HepG2 (cell line): ENCODE results near the gene QSER1. TPM values are rescaled to one million over a fixed set of nuclear protein-coding genes. Genes with fewer than 3 reads are reported as not detected.

Source experiments
- ATAC-seq: fragments of 200-7000 bp; cut with Tn5 transposase; 3 replicates; pipeline ENCODE4 v1.9.1; 2020; ENCODE audit warnings: mild to moderate bottlenecking, moderate library complexity
- BruUV-seq: library from RNA; stranded (reverse); fragments of 400-500 nt; replicated peaks from 2 replicates; lab custom pipeline; 2021; lab: Mats Ljungman, UMichigan
- CTCF ChIA-PET: fragments of 300-600 bp; formaldehyde crosslinking; extraction: SDS; loops from one replicate; lab custom pipeline; 2021; ENCODE audit warnings: low total read pairs, inconsistent platforms, low intra/inter-chr PET ratio; lab: Yijun Ruan, JAX
- POLR2A ChIA-PET: fragments of 350-600 bp; sonication (Branson Sonifier 250); formaldehyde crosslinking; loops from one replicate; lab custom pipeline; 2020; ENCODE audit warnings: antibody characterized with exemption, inconsistent platforms; lab: Yijun Ruan, JAX
- DNase-seq: peaks from one replicate; pipeline ENCODE4 v3.0.0-alpha.2; 2015; ENCODE audit warnings: low spot score
- FAIRE-seq: peaks from 3 replicates; lab custom pipeline; 2011; peaks lifted over from hg19 to GRCh38; lab: Jason Lieb, UNC
- H2AFZ ChIP-seq: one replicate; pipeline ENCODE4 v1.6.1; 2011; ENCODE audit warnings: low read length, inconsistent platforms
- H3K27ac ChIP-seq: fragments of 300-600 bp; 3 replicates; pipeline ENCODE4 v1.8.0; 2011; ENCODE audit warnings: mixed run types, mild to moderate bottlenecking, mixed read lengths, low read length, inconsistent platforms; ENCODE audit not compliant: insufficient read depth; ENCODE audit errors: extremely low read length
- H3K27me3 ChIP-seq, 2 experiments: fragments of 200-600 bp in 1 of 2; 2 replicates in 1 of 2; 3 replicates in 1 of 2; pipeline versions ENCODE4 v1.6.0 to v1.8.0; 2011; ENCODE audit warnings: low read length in 2 of 2, mild to moderate bottlenecking in 2 of 2, moderate library complexity in 2 of 2, inconsistent platforms in 1 of 2; ENCODE audit not compliant: insufficient read depth in 2 of 2, control insufficient read depth in 1 of 2
- H3K36me3 ChIP-seq, 2 experiments: fragments of 200-600 bp in 1 of 2; replicated peaks in 1 of 2; 2 replicates in 1 of 2; 3 replicates in 1 of 2; pipeline versions ENCODE4 v1.5.1 to v1.8.0; 2011; ENCODE audit warnings: low read length in 2 of 2, inconsistent platforms in 1 of 2; ENCODE audit not compliant: insufficient read depth in 2 of 2, control insufficient read depth in 1 of 2
- H3K4me1 ChIP-seq: 2 replicates; pipeline ENCODE4 v1.5.1; 2012; ENCODE audit warnings: low read length, inconsistent platforms; ENCODE audit not compliant: insufficient read depth
- H3K4me2 ChIP-seq: 2 replicates; pipeline ENCODE4 v1.6.0; 2011; ENCODE audit warnings: low read depth, low read length, inconsistent platforms
- H3K4me3 ChIP-seq, 3 experiments: fragments of 200-600 bp in 1 of 3; sonication (generic), shearing (Covaris generic) in 1 of 3; replicated peaks in 1 of 3; 2 replicates each; pipeline ENCODE4 v1.5.1; 2011 to 2016; ENCODE audit warnings: low read length in 3 of 3, inconsistent platforms in 2 of 3, low read depth in 2 of 3, mild to moderate bottlenecking in 2 of 3, control low read depth in 1 of 3, mixed read lengths in 1 of 3; ENCODE audit not compliant: insufficient read depth in 1 of 3
- H3K79me2 ChIP-seq: one replicate; pipeline ENCODE4 v1.6.1; 2011; ENCODE audit warnings: low read length, inconsistent platforms; ENCODE audit not compliant: insufficient read depth
- H3K9ac ChIP-seq: 2 replicates; pipeline ENCODE4 v1.6.0; 2011; ENCODE audit warnings: mild to moderate bottlenecking, low read depth, low read length, inconsistent platforms; ENCODE audit not compliant: insufficient read depth
- H3K9me3 ChIP-seq: 2 replicates; pipeline ENCODE4 v1.5.1; 2012; ENCODE audit warnings: mild to moderate bottlenecking, low read length
- H4K20me1 ChIP-seq: 2 replicates; pipeline ENCODE4 v1.6.0; 2011; ENCODE audit warnings: inconsistent platforms, mild to moderate bottlenecking, low read length, moderate library complexity; ENCODE audit not compliant: insufficient read depth
- ATAD3A ChIP-seq: sonication (generic); formaldehyde crosslinking; IDR thresholded peaks from 2 replicates; pipeline ENCODE4 v1.4.0; 2020; ENCODE audit warnings: missing genetic modification reagents
- DMTF1 ChIP-seq: sonication (generic); formaldehyde crosslinking; IDR thresholded peaks from 2 replicates; pipeline ENCODE4 v1.4.0; 2020; ENCODE audit warnings: mild to moderate bottlenecking, missing genetic modification reagents
- ELF1 ChIP-seq: sonication (generic); formaldehyde crosslinking; IDR thresholded peaks from 2 replicates; pipeline ENCODE4 v1.4.0; 2020; ENCODE audit warnings: missing genetic modification reagents
- PCBP2 ChIP-seq: fragments of 200-400 bp; formaldehyde crosslinking; optimal IDR thresholded peaks from 2 replicates; pipeline ENCODE3; 2018; ENCODE audit warnings: low read length, low read depth; ENCODE audit not compliant: poor library complexity, severe bottlenecking
- ZBTB2 ChIP-seq: sonication (generic); formaldehyde crosslinking; IDR thresholded peaks from 2 replicates; pipeline ENCODE4 v1.8.0; 2022; ENCODE audit warnings: low read depth, missing genetic modification reagents
- ZMAT3 ChIP-seq: sonication (generic); formaldehyde crosslinking; conservative IDR thresholded peaks from 2 replicates; pipeline ENCODE4 v1.7.0; 2021; ENCODE audit warnings: missing genetic modification reagents
- ZNF263 ChIP-seq: sonication (generic); formaldehyde crosslinking; IDR thresholded peaks from 2 replicates; pipeline ENCODE4 v1.4.0; 2020; ENCODE audit warnings: missing genetic modification reagents
- ZNF335 ChIP-seq: sonication (generic); formaldehyde crosslinking; IDR thresholded peaks from 2 replicates; pipeline ENCODE4 v1.4.0; 2020; ENCODE audit warnings: missing genetic modification reagents
- ZNF430 ChIP-seq: sonication (generic); formaldehyde crosslinking; IDR thresholded peaks from 2 replicates; pipeline ENCODE4 v1.9.0; 2021; ENCODE audit warnings: mild to moderate bottlenecking, missing genetic modification reagents
- ZNF615 ChIP-seq: sonication (generic); formaldehyde crosslinking; IDR thresholded peaks from 2 replicates; pipeline ENCODE4 v1.5.0; 2020; ENCODE audit warnings: mild to moderate bottlenecking, missing genetic modification reagents, borderline replicate concordance
- in situ Hi-C: cut with HindIII; loops from 2 replicates; pipeline ENCODE4 v1.10.0; 2017; ENCODE audit warnings: low pct_unique_long_range_greater_than_20kb; ENCODE audit not compliant: extremely low pct_ligation_motif_present
- intact Hi-C: fragments of 100-400 bp; cut with micrococcal nuclease; formaldehyde crosslinking; loops from one replicate; pipeline ENCODE4 v1.10.0; 2022; ENCODE audit not compliant: unreplicated experiment
- polyA plus RNA-seq, 8 experiments: library from polyadenylated mRNA; depleted of rRNA in 3 of 8; stranded (reverse) in 7 of 8; unstranded in 1 of 8; fragments of >200 nt; fragmentation: Illumina TruSeq in 4 of 8; extraction: Trizol in 4 of 8; gene quantifications; 2 replicates each; pipeline versions ENCODE4 v1.2.1 to v1.2.3, GENCODE V29; 2011 to 2016; ENCODE audit warnings: low read depth in 4 of 8, missing spikeins in 1 of 8, mixed read lengths in 1 of 8; ENCODE audit not compliant: insufficient read depth in 1 of 8
- total RNA-seq, 5 experiments: library from RNA; depleted of rRNA; stranded (reverse); fragments of >200 nt; fragmentation: Illumina TruSeq; extraction: Trizol; gene quantifications; 2 replicates each; pipeline ENCODE4 v1.2.3, GENCODE V29; 2016; ENCODE audit warnings: low read depth in 1 of 5
- TF ChIP-seq, protein P1 (sequence below): sonication (generic); formaldehyde crosslinking; IDR thresholded peaks from 2 replicates; pipeline ENCODE4 v1.5.0; 2020; ENCODE audit warnings: mild to moderate bottlenecking, missing genetic modification reagents, borderline replicate concordance

QSER1 gene
- total and polyA plus RNA-seq, 2 of the 13 experiments (the other 11 are each of a cell fraction or from before 2014, with no cell fraction given) = 8.9 to 17.3 TPM

DNA sequence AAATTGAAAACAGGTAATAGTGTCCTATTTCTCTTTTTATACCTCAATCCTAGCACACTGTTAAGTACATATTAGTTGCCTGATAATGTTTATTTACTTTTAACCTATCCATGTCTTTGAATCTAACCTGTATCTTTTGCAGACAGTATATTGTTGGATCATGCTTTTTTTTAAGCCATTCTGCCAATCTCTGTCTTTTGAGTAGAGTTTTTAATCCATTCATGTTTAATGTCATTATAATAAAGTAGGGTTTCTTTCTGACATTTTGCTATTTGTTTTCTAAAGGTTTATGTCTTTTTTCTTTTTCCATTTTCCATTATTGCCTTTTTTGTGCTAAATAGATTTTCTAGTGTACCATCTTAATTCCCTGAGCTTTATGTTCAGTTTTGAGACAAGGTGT lies 99.3 kb downstream of the QSER1 start (continued):
- TF ChIP-seq ZMAT3 (CRISPR knock-in tag) (no peak), ZNF335 (no peak), ATAD3A (CRISPR knock-in tag) (no peak), ZNF263 (no peak), ZBTB2 (CRISPR knock-in tag) (no peak), ELF1 (CRISPR knock-in tag) (no peak), DMTF1 (CRISPR knock-in tag) (no peak)

DNA sequence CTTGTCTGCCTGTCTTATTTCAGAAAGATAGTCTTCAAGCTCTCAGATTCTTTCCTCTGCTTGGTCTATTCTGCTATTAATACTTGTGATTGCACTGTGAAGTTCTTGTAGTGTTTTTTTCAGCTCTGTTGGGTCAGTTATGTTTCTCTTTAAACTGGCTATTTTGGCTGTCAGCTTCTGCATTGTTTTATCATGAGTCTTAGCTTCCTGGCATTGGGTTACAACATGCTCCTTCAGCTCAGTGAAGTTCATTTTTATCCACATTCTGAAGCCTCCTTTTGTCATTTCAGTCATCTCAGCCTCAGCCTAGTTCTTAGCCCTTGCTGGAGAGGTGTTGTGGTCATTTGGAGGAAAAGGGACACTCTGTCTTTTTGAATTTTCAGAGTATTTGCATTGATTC lies 107.6 kb downstream of the QSER1 start:
- H3K4me2 ChIP-seq = no peak overlapping the region
- no peak overlapping the region for H3K4me3 ChIP-seq
- DNase-seq = no peak
- no peaks in the 10 kb centered on the region for H3K9me3 ChIP-seq
- in situ Hi-C loops (no loop called here), intact Hi-C loops (loop anchor here (5.0 kb wide), 1 partner anchor 62 kb away; no protein-coding TSS in a partner anchor)
- H4K20me1 ChIP-seq = no peaks in the 10 kb centered on the region
- no TSS peak for BruUV-seq
- ChIA-PET CTCF (no interaction called here), POLR2A (interaction anchor here (2.8 kb wide), 1 partner anchor 16 kb away, joined by 10 read pairs; the partner anchor contains the start of gene DEPDC7)
- no peak for ATAC-seq
- H3K27me3 ChIP-seq = no peaks in the 10 kb centered on the region
- H3K27ac ChIP-seq = no peak overlapping the region
- no peak for FAIRE-seq
- H2AFZ ChIP-seq = no peak overlapping the region
- no peak overlapping the region for H3K9ac ChIP-seq
- no peaks in the 10 kb centered on the region for H3K36me3 ChIP-seq
- H3K79me2 ChIP-seq = no peaks in the 10 kb centered on the region
- H3K4me1 ChIP-seq = peaks cover 11% of the 10 kb centered on the region; the same call in 1 of the 2 replicates
- TF ChIP-seq ZNF430 (CRISPR knock-in tag) (no peak), PCBP2 (no peak), ZNF615 (CRISPR knock-in tag) (no peak)
- TF ChIP-seq, protein P1, sequence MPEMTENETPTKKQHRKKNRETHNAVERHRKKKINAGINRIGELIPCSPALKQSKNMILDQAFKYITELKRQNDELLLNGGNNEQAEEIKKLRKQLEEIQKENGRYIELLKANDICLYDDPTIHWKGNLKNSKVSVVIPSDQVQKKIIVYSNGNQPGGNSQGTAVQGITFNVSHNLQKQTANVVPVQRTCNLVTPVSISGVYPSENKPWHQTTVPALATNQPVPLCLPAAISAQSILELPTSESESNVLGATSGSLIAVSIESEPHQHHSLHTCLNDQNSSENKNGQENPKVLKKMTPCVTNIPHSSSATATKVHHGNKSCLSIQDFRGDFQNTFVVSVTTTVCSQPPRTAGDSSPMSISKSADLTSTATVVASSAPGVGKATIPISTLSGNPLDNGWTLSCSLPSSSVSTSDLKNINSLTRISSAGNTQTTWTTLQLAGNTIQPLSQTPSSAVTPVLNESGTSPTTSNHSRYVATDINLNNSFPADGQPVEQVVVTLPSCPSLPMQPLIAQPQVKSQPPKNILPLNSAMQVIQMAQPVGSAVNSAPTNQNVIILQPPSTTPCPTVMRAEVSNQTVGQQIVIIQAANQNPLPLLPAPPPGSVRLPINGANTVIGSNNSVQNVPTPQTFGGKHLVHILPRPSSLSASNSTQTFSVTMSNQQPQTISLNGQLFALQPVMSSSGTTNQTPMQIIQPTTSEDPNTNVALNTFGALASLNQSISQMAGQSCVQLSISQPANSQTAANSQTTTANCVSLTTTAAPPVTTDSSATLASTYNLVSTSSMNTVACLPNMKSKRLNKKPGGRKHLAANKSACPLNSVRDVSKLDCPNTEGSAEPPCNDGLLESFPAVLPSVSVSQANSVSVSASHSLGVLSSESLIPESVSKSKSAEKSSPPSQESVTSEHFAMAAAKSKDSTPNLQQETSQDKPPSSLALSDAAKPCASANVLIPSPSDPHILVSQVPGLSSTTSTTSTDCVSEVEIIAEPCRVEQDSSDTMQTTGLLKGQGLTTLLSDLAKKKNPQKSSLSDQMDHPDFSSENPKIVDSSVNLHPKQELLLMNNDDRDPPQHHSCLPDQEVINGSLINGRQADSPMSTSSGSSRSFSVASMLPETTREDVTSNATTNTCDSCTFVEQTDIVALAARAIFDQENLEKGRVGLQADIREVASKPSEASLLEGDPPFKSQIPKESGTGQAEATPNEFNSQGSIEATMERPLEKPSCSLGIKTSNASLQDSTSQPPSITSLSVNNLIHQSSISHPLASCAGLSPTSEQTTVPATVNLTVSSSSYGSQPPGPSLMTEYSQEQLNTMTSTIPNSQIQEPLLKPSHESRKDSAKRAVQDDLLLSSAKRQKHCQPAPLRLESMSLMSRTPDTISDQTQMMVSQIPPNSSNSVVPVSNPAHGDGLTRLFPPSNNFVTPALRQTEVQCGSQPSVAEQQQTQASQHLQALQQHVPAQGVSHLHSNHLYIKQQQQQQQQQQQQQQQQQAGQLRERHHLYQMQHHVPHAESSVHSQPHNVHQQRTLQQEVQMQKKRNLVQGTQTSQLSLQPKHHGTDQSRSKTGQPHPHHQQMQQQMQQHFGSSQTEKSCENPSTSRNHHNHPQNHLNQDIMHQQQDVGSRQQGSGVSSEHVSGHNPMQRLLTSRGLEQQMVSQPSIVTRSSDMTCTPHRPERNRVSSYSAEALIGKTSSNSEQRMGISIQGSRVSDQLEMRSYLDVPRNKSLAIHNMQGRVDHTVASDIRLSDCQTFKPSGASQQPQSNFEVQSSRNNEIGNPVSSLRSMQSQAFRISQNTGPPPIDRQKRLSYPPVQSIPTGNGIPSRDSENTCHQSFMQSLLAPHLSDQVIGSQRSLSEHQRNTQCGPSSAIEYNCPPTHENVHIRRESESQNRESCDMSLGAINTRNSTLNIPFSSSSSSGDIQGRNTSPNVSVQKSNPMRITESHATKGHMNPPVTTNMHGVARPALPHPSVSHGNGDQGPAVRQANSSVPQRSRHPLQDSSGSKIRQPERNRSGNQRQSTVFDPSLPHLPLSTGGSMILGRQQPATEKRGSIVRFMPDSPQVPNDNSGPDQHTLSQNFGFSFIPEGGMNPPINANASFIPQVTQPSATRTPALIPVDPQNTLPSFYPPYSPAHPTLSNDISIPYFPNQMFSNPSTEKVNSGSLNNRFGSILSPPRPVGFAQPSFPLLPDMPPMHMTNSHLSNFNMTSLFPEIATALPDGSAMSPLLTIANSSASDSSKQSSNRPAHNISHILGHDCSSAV (CRISPR knock-in tag) = no peak
